T-cell (primary cell): ENCODE data around the gene SAT1. TPM values are rescaled to one million over a fixed set of nuclear protein-coding genes. Genes with fewer than 3 reads are reported as not detected.

Source experiments
- ATAC-seq, 4 experiments: fragments of 200-7000 bp in 3 of 4; fragments of 150-1000 bp in 1 of 4; cut with Tn5 transposase; replicated peaks in 1 of 4; 1 replicate in 3 of 4; 2 replicates in 1 of 4; pipeline ENCODE4 v1.10.0; 2021; ENCODE audit warnings: moderate library complexity in 3 of 4, mild to moderate bottlenecking in 2 of 4, moderate number of reproducible peaks in 1 of 4
- CTCF ChIA-PET, 2 donors: fragments of 300-600 bp; sonication (Branson Sonifier 250); formaldehyde crosslinking; loops; one replicate each; lab custom pipeline; 2022; ENCODE audit warnings: antibody characterized with exemption in 2 of 2; lab: Charles Lee
- POLR2A ChIA-PET, 2 donors: fragments of 300-600 bp; sonication (Branson Sonifier 250); formaldehyde crosslinking; loops; one replicate each; lab custom pipeline; 2022; ENCODE audit warnings: antibody characterized with exemption in 2 of 2; lab: Charles Lee
- DNase-seq, 35 experiments: peaks; one replicate each; pipeline versions ENCODE4 v3.0.0 to v3.0.0-alpha.2; 2013 to 2023
- H3K27ac ChIP-seq: one replicate; pipeline ENCODE4 v1.5.1; 2013; ENCODE audit warnings: low read length
- H3K27me3 ChIP-seq, 2 experiments: replicated peaks in 1 of 2; 1 replicate in 1 of 2; 2 replicates in 1 of 2; pipeline versions ENCODE4 v1.6.1 to v1.7.0; 2013; ENCODE audit warnings: low read length in 1 of 2, mixed read lengths in 1 of 2; ENCODE audit not compliant: control insufficient read depth in 2 of 2, insufficient read depth in 2 of 2; ENCODE audit errors: extremely low read depth in 1 of 2
- H3K36me3 ChIP-seq, 2 donors: 1 replicate in 1 of 2; 2 replicates in 1 of 2; pipeline versions ENCODE4 v1.6.1 to v1.7.0; 2013; ENCODE audit warnings: low read length in 1 of 2; ENCODE audit not compliant: control insufficient read depth in 2 of 2, insufficient read depth in 1 of 2; ENCODE audit errors: extremely low read depth in 1 of 2
- H3K4me1 ChIP-seq, 2 experiments: 1 replicate in 1 of 2; 2 replicates in 1 of 2; pipeline versions ENCODE4 v1.6.1 to v1.7.0; 2013; ENCODE audit warnings: low read length in 2 of 2, mixed read lengths in 1 of 2; ENCODE audit not compliant: insufficient read depth in 2 of 2, control insufficient read depth in 1 of 2; ENCODE audit errors: extremely low read depth in 1 of 2
- H3K4me3 ChIP-seq, 2 donors: 1 replicate in 1 of 2; 2 replicates in 1 of 2; pipeline versions ENCODE4 v1.5.1 to v1.7.0; 2013; ENCODE audit warnings: mild to moderate bottlenecking in 2 of 2, low read length in 1 of 2, moderate library complexity in 1 of 2; ENCODE audit not compliant: control insufficient read depth in 1 of 2; ENCODE audit errors: extremely low read depth in 1 of 2
- H3K9me3 ChIP-seq: 2 replicates; pipeline ENCODE4 v1.7.0; 2013
- H3K27ac Mint-ChIP-seq, 2 donors: one replicate each; pipeline ENCODE4 v1.8.0; 2020 to 2021; ENCODE audit warnings: mild to moderate bottlenecking in 2 of 2, mixed read lengths in 2 of 2
- H3K27me3 Mint-ChIP-seq, 2 donors: one replicate each; pipeline ENCODE4 v1.8.0; 2021 to 2022; ENCODE audit warnings: mixed read lengths in 2 of 2
- H3K36me3 Mint-ChIP-seq: one replicate; pipeline ENCODE4 v1.8.0; 2021; ENCODE audit warnings: mixed read lengths
- H3K4me1 Mint-ChIP-seq, 3 donors: one replicate each; pipeline ENCODE4 v1.8.0; 2020 to 2022; ENCODE audit warnings: mixed read lengths in 3 of 3, mild to moderate bottlenecking in 1 of 3
- H3K4me3 Mint-ChIP-seq, 3 donors: one replicate each; pipeline ENCODE4 v1.8.0; 2020 to 2022; ENCODE audit warnings: mild to moderate bottlenecking in 3 of 3, mixed read lengths in 3 of 3, moderate library complexity in 3 of 3
- H3K9me3 Mint-ChIP-seq, 3 donors: one replicate each; pipeline ENCODE4 v1.8.0; 2020 to 2022; ENCODE audit warnings: mixed read lengths in 3 of 3
- WGBS: methylation state at CpG from one replicate; pipeline ENCODE4 v1.1.5; 2013; ENCODE audit warnings: missing lambda C conversion rate; ENCODE audit not compliant: insufficient coverage; 5-methylcytosine and 5-hydroxymethylcytosine counted together
- total RNA-seq, 35 experiments: library from RNA in 6 of 35; stranded (reverse) in 6 of 35; fragments of 120-200 nt in 1 of 35; gene quantifications; one replicate each; pipeline versions ENCODE4 v1.2.1 to v1.2.4 and lab custom pipeline; 2013 to 2026

The SAT1 gene
- total RNA-seq, 5 donors from 2014 or later (not counting 1 experiment from before 2014, with no cell fraction given) = 89.6 to 258 (median 94.4) TPM

GRCh38 chrX:23810279-23810678 is 27.3 kb downstream of the SAT1 start:
- Histone ChIP-seq H3K9me3 (no peaks in the 10 kb centered on the region), H3K36me3 (no peaks in the 10 kb centered on the region), H3K4me1 (no peaks in the 10 kb centered on the region), H3K27me3 (no peaks in the 10 kb centered on the region), H3K4me3 (no peak overlapping the region), H3K27ac (no peak overlapping the region)
- WGBS = no CpG with 5 or more reads among the region's 3 CpGs
- POLR2A ChIA-PET = no interaction called here
- ATAC-seq (no peak), DNase-seq (no peak)
- no peak overlapping the region for H3K4me3 Mint-ChIP-seq
- peaks cover 1 to 10% (median 8%) of the 10 kb centered on the region in 3 donors for H3K4me1 Mint-ChIP-seq
- H3K36me3 Mint-ChIP-seq = no peaks in the 10 kb centered on the region
- no peaks in the 10 kb centered on the region for H3K9me3 Mint-ChIP-seq
- H3K27me3 Mint-ChIP-seq = peaks cover 0 to 13% of the 10 kb centered on the region in 2 donors
- H3K27ac Mint-ChIP-seq = no peak overlapping the region
- CTCF ChIA-PET = no interaction called here

- 18% methylated on average over 2 of the region's 10 CpGs for WGBS
- no peak overlapping the region for H3K27ac Mint-ChIP-seq
- CTCF ChIA-PET = no interaction called here
- Histone ChIP-seq H3K36me3 (no peaks in the 10 kb centered on the region), H3K27me3 (no peaks in the 10 kb centered on the region), H3K4me3 (no peak overlapping the region), H3K4me1 (no peaks in the 10 kb centered on the region), H3K9me3 (no peaks in the 10 kb centered on the region), H3K27ac (no peak overlapping the region)
- H3K27me3 Mint-ChIP-seq = peaks cover 0 to 13% of the 10 kb centered on the region in 2 donors
- DNase-seq (no peak), ATAC-seq (no peak)
- POLR2A ChIA-PET = no interaction called here
- peaks cover 1 to 10% (median 8%) of the 10 kb centered on the region in 3 donors for H3K4me1 Mint-ChIP-seq
- no peaks in the 10 kb centered on the region for H3K36me3 Mint-ChIP-seq
- H3K9me3 Mint-ChIP-seq = no peaks in the 10 kb centered on the region
- peak overlapping the region in 1 of 3 donors; percentile 28 for H3K4me3 Mint-ChIP-seq
Measured at GRCh38 chrX:23811108-23811651, 28.2 kb downstream of the SAT1 start.

- Mint-ChIP-seq H3K9me3 (no peaks in the 10 kb centered on the region), H3K4me3 (peak overlapping the region in 1 of 3 donors; percentile 28), H3K4me1 (peaks cover 1 to 10% (median 8%) of the 10 kb centered on the region in 3 donors), H3K36me3 (no peaks in the 10 kb centered on the region), H3K27ac (no peak overlapping the region), H3K27me3 (peaks cover 0 to 13% of the 10 kb centered on the region in 2 donors)
- Histone ChIP-seq H3K9me3 (no peaks in the 10 kb centered on the region), H3K4me1 (no peaks in the 10 kb centered on the region), H3K27me3 (no peaks in the 10 kb centered on the region), H3K27ac (no peak overlapping the region), H3K4me3 (no peak overlapping the region), H3K36me3 (no peaks in the 10 kb centered on the region)
- no peak for ATAC-seq
- no CpG with 5 or more reads among the region's 6 CpGs for WGBS
- ChIA-PET CTCF (no interaction called here), POLR2A (no interaction called here)
- DNase-seq = no peak
Measured at GRCh38 chrX:23811656-23812055, 28.7 kb downstream of the SAT1 start.

GRCh38 chrX:23813808-23814207 is 30.8 kb downstream of the SAT1 start:
- no peak overlapping the region for H3K4me3 ChIP-seq
- H3K27ac ChIP-seq = no peak overlapping the region
- peaks cover 0 to 3% of the 10 kb centered on the region in 2 experiments for H3K4me1 ChIP-seq
- no CpG with 5 or more reads among the region's 1 CpG for WGBS
- no peaks in the 10 kb centered on the region for H3K27me3 ChIP-seq
- no peaks in the 10 kb centered on the region for H3K36me3 ChIP-seq
- H3K9me3 Mint-ChIP-seq = no peaks in the 10 kb centered on the region
- H3K27ac Mint-ChIP-seq = no peak overlapping the region
- no peak for DNase-seq
- no peaks in the 10 kb centered on the region for H3K36me3 Mint-ChIP-seq
- ATAC-seq = no peak
- no peaks in the 10 kb centered on the region for H3K9me3 ChIP-seq
- peaks cover 1 to 10% (median 8%) of the 10 kb centered on the region in 3 donors for H3K4me1 Mint-ChIP-seq
- ChIA-PET POLR2A (no interaction called here), CTCF (interaction anchor here in 1 of 2 donors (1.0 kb wide), 1 partner anchor 25 kb away, joined by 3 read pairs; no protein-coding TSS in a partner anchor)
- peaks cover 0 to 12% of the 10 kb centered on the region in 2 donors for H3K27me3 Mint-ChIP-seq
- no peak overlapping the region for H3K4me3 Mint-ChIP-seq

GRCh38 chrX:23815376-23815775 is 32.4 kb downstream of the SAT1 start:
- peaks cover 1 to 10% (median 8%) of the 10 kb centered on the region in 3 donors for H3K4me1 Mint-ChIP-seq
- CTCF ChIA-PET = no interaction called here

GRCh38 chrX:23816179-23816578 is 33.2 kb downstream of the SAT1 start:
- POLR2A ChIA-PET = no interaction called here

More at GRCh38 chrX:23815376-23815775, 32.4 kb downstream of the SAT1 start:
- no peak for ATAC-seq
- DNase-seq = no peak
- Mint-ChIP-seq H3K9me3 (no peaks in the 10 kb centered on the region), H3K27ac (no peak overlapping the region), H3K36me3 (no peaks in the 10 kb centered on the region), H3K4me3 (no peak overlapping the region), H3K27me3 (peaks cover 0 to 19% of the 10 kb centered on the region in 2 donors)
- Histone ChIP-seq H3K36me3 (no peaks in the 10 kb centered on the region), H3K27ac (no peak overlapping the region), H3K9me3 (no peaks in the 10 kb centered on the region), H3K27me3 (no peaks in the 10 kb centered on the region), H3K4me1 (peaks cover 0 to 3% of the 10 kb centered on the region in 2 experiments), H3K4me3 (no peak overlapping the region)
- WGBS = no CpG with 5 or more reads among the region's 7 CpGs
- POLR2A ChIA-PET = no interaction called here

More at GRCh38 chrX:23816179-23816578, 33.2 kb downstream of the SAT1 start:
- H3K27ac Mint-ChIP-seq = no peak overlapping the region
- ATAC-seq = no peak
- CTCF ChIA-PET = no interaction called here
- peaks cover 0 to 3% of the 10 kb centered on the region in 2 experiments for H3K4me1 ChIP-seq
- H3K4me3 ChIP-seq = no peak overlapping the region
- no peak for DNase-seq
- H3K27me3 Mint-ChIP-seq = peaks cover 0 to 15% of the 10 kb centered on the region in 2 donors
- no peaks in the 10 kb centered on the region for H3K36me3 ChIP-seq
- H3K4me3 Mint-ChIP-seq = no peak overlapping the region
- H3K27ac ChIP-seq = no peak overlapping the region
- no peaks in the 10 kb centered on the region for H3K9me3 ChIP-seq
- no peaks in the 10 kb centered on the region for H3K27me3 ChIP-seq
- WGBS = no CpG with 5 or more reads among the region's 4 CpGs
- no peaks in the 10 kb centered on the region for H3K36me3 Mint-ChIP-seq
- no peaks in the 10 kb centered on the region for H3K9me3 Mint-ChIP-seq
- peaks cover 0 to 5% (median 4%) of the 10 kb centered on the region in 3 donors for H3K4me1 Mint-ChIP-seq
